Measurements from ENCODE around the gene CPLX4.

DNA sequence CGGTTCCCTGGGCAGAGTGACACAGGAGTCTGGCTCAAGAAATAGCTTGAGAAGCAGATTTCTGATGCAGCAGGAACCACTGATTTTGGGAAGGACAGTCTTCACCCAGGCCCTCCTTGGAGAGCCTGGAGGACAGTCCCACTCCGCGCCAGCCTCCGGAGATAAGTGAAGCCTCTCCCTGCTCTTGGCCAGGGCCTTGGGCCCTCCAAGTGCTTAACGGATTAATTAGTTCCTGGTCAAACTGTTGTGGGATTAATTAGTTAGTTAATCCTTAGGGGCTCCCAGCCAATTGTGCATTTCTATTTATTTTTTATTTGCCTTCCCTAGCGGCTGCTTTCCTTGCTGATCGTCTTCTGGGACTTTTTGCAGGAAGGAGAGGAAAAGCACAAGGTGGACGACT lies 19.6 kb downstream of the CPLX4 start:
- no peak for TF ChIP-seq POLR2AphosphoS5 (IDR thresholded peaks at IDR 0.05; ENCODE audit: low read depth, low read length)
- TF ChIP-seq, protein P1, sequence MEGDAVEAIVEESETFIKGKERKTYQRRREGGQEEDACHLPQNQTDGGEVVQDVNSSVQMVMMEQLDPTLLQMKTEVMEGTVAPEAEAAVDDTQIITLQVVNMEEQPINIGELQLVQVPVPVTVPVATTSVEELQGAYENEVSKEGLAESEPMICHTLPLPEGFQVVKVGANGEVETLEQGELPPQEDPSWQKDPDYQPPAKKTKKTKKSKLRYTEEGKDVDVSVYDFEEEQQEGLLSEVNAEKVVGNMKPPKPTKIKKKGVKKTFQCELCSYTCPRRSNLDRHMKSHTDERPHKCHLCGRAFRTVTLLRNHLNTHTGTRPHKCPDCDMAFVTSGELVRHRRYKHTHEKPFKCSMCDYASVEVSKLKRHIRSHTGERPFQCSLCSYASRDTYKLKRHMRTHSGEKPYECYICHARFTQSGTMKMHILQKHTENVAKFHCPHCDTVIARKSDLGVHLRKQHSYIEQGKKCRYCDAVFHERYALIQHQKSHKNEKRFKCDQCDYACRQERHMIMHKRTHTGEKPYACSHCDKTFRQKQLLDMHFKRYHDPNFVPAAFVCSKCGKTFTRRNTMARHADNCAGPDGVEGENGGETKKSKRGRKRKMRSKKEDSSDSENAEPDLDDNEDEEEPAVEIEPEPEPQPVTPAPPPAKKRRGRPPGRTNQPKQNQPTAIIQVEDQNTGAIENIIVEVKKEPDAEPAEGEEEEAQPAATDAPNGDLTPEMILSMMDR (IDR thresholded peaks at IDR 0.05), result no peak

Measured in Panc1 (cell line).